Measurements from ENCODE around the gene MGMT. TPM values are rescaled to one million over a fixed set of nuclear protein-coding genes. Genes with fewer than 3 reads are reported as not detected.

MGMT gene
- total RNA-seq, 2 donors from 2014 or later: 28.6 to 33.7 TPM

- WGBS, 2 experiments (ENCODE audit: insufficient coverage in 1 of 2, insufficient read length in 1 of 2): 88% methylated on average over 13 of the region's 13 CpGs
- Histone ChIP-seq H3K36me3 (ENCODE audit: control insufficient read depth, insufficient read depth, low read length) (no peaks in the 10 kb centered on the region), H3K4me3 (ENCODE audit: low read length) (no peak overlapping the region), H3K27ac (ENCODE audit: low read depth, low read length) (no peak overlapping the region), H3K9ac (ENCODE audit: extremely low read depth, low read length, poor library complexity, severe bottlenecking) (no peak overlapping the region), H3K4me1 (ENCODE audit: control insufficient read depth, insufficient read depth, low read length) (peaks cover 8% of the 10 kb centered on the region), H3K27me3 (ENCODE audit: control insufficient read depth, insufficient read depth, low read length, poor library complexity, severe bottlenecking) (no peaks in the 10 kb centered on the region), H3K9me3 (ENCODE audit: control insufficient read depth, low read length) (no peaks in the 10 kb centered on the region)
- TF ChIP-seq CTCF (conservative IDR thresholded peaks at IDR 0.05): no peak
- H3K27ac Mint-ChIP-seq: no peak overlapping the region
- no peak for DNase-seq
- no peak overlapping the region for H3K4me3 Mint-ChIP-seq
- H3K27me3 Mint-ChIP-seq (ENCODE audit: insufficient read depth): no peaks in the 10 kb centered on the region
- H3K36me3 Mint-ChIP-seq (ENCODE audit: low read depth): peaks cover 17% of the 10 kb centered on the region
- H3K9me3 Mint-ChIP-seq: peaks cover 3% of the 10 kb centered on the region
- H3K4me1 Mint-ChIP-seq: peaks cover 15% of the 10 kb centered on the region
Observed at GRCh38 chr10:129525401-129525801, 58.4 kb downstream of the MGMT start.

DNA sequence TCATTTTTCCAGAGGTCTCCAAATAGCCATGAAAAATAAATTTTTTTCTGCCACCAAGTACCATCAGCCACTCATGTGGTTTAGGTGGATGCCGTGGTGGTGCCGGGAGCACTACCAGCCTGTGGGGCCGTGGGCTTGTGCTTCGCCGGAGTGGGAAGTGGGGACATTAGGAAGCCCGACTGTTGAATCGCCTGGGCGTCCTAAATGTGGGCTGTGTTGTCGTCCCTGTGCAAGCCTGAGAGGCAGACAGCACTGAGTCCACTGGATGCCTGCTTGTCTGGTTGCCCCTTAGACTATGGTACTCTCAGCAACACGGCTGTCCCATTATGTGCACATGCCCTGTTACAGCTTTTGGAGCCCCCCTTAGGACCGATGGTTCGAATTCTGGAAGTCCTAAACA, 59.9 kb downstream of the MGMT start:
- TF ChIP-seq CTCF (conservative IDR thresholded peaks at IDR 0.05): no peak
- H3K4me3 ChIP-seq (ENCODE audit: low read length): no peak overlapping the region
- no peaks in the 10 kb centered on the region for H3K36me3 ChIP-seq (ENCODE audit: control insufficient read depth, insufficient read depth, low read length)
- no peak overlapping the region for H3K27ac ChIP-seq (ENCODE audit: low read depth, low read length)
- H3K27me3 ChIP-seq (ENCODE audit: control insufficient read depth, insufficient read depth, low read length, poor library complexity, severe bottlenecking): no peaks in the 10 kb centered on the region
- Mint-ChIP-seq H3K27me3 (ENCODE audit: insufficient read depth) (no peaks in the 10 kb centered on the region), H3K4me1 (peaks cover 13% of the 10 kb centered on the region), H3K4me3 (no peak overlapping the region), H3K9me3 (peaks cover 3% of the 10 kb centered on the region), H3K36me3 (ENCODE audit: low read depth) (peaks cover 17% of the 10 kb centered on the region), H3K27ac (no peak overlapping the region)
- H3K9me3 ChIP-seq (ENCODE audit: control insufficient read depth, low read length): no peaks in the 10 kb centered on the region
- no peak overlapping the region for H3K9ac ChIP-seq (ENCODE audit: extremely low read depth, low read length, poor library complexity, severe bottlenecking)
- WGBS, 2 experiments (ENCODE audit: insufficient coverage in 1 of 2, insufficient read length in 1 of 2): 95 to 96% methylated on average over 9 to 12 of the region's 12 CpGs
- DNase-seq: no peak
- H3K4me1 ChIP-seq (ENCODE audit: control insufficient read depth, insufficient read depth, low read length): peaks cover 10% of the 10 kb centered on the region

DNA sequence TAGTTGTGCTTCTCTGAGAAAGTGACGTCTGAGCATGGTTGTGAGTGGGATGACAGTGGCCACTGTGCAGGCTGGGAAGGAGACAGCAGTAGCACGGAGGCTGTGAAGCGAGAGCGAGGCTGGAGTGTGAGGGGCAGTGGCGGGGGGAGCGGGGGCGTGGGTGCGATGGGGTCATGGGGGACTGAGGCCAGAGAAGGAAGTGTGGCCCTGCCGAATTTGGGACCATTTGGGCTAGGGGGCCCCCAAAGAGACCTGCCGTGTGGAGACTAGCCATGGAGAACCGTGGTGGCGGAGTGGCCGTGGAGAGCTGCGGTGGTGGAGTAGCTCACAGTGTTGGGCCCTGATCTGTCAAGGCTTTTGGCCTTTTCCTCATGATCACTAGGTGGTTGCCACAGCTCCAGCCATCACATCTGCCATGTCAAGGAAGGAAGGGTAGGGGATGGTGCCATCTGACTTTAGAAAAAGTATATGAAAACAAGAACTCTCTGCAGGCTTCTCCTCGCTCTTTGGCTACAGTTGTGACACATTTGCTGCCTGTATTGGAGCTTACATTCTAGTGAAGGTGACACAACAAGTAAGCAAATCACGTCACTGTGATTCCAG, 61.4 kb downstream of the MGMT start:
- H3K4me1 Mint-ChIP-seq: peaks cover 8% of the 10 kb centered on the region
- H3K4me3 ChIP-seq (ENCODE audit: low read length): no peak overlapping the region
- no peak overlapping the region for H3K27ac Mint-ChIP-seq
- H3K36me3 Mint-ChIP-seq (ENCODE audit: low read depth): peaks cover 17% of the 10 kb centered on the region
- DNase-seq: no peak
- no peaks in the 10 kb centered on the region for H3K27me3 Mint-ChIP-seq (ENCODE audit: insufficient read depth)
- no peak for TF ChIP-seq CTCF (conservative IDR thresholded peaks at IDR 0.05)
- peaks cover 3% of the 10 kb centered on the region for H3K9me3 Mint-ChIP-seq
- WGBS, 2 experiments (ENCODE audit: insufficient coverage in 1 of 2, insufficient read length in 1 of 2): 96 to 100% methylated on average over 5 to 14 of the region's 16 CpGs
- no peak overlapping the region for H3K27ac ChIP-seq (ENCODE audit: low read depth, low read length)
- H3K4me1 ChIP-seq (ENCODE audit: control insufficient read depth, insufficient read depth, low read length): peaks cover 9% of the 10 kb centered on the region
- no peaks in the 10 kb centered on the region for H3K27me3 ChIP-seq (ENCODE audit: control insufficient read depth, insufficient read depth, low read length, poor library complexity, severe bottlenecking)
- no peak overlapping the region for H3K9ac ChIP-seq (ENCODE audit: extremely low read depth, low read length, poor library complexity, severe bottlenecking)
- H3K9me3 ChIP-seq (ENCODE audit: control insufficient read depth, low read length): no peaks in the 10 kb centered on the region
- no peak overlapping the region for H3K4me3 Mint-ChIP-seq
- no peaks in the 10 kb centered on the region for H3K36me3 ChIP-seq (ENCODE audit: control insufficient read depth, insufficient read depth, low read length)

All from endodermal cell (in vitro differentiated cells).